NCI-H1930 (cell line): ENCODE measurements around the gene KRT7.

Experiments used
- DNase-seq, 2 experiments: peaks; one replicate each; lab custom pipeline; 2025; lab: John Stamatoyannopoulos, UW

The KRT7 gene

GRCh38 chr12:52211716-52212585 is 21.1 kb upstream of the KRT7 start:
- DNase-seq = no peak

- no peak for DNase-seq
Observed at GRCh38 chr12:52212701-52213563, 20.1 kb upstream of the KRT7 start.

- peak; percentile 9 to 62 for DNase-seq
Observed at GRCh38 chr12:52213564-52214420, 19.3 kb upstream of the KRT7 start.

GRCh38 chr12:52214421-52214802 is 18.6 kb upstream of the KRT7 start:
- no peak for DNase-seq

- DNase-seq = no peak
Observed at GRCh38 chr12:52215587-52216031, 17.4 kb upstream of the KRT7 start.

GRCh38 chr12:52216100-52216499 is 16.9 kb upstream of the KRT7 start:
- no peak for DNase-seq

- no peak for DNase-seq
Observed at GRCh38 chr12:52216807-52217206, 16.2 kb upstream of the KRT7 start.

GRCh38 chr12:52217223-52217622 is 15.8 kb upstream of the KRT7 start:
- no peak for DNase-seq

- DNase-seq = no peak
Observed at GRCh38 chr12:52218001-52218400, 15.0 kb upstream of the KRT7 start.

- no peak for DNase-seq
Observed at GRCh38 chr12:52220477-52220876, 12.6 kb upstream of the KRT7 start.

- no peak for DNase-seq
Observed at GRCh38 chr12:52221070-52221781, 11.8 kb upstream of the KRT7 start.

- peak in 1 of 2 experiments; percentile 61 for DNase-seq
Observed at GRCh38 chr12:52221912-52222457, 11.1 kb upstream of the KRT7 start.

GRCh38 chr12:52222692-52223091 is 10.4 kb upstream of the KRT7 start:
- DNase-seq = no peak

GRCh38 chr12:52223406-52224039 is 9.5 kb upstream of the KRT7 start:
- no peak for DNase-seq

GRCh38 chr12:52224151-52224550 is 8.9 kb upstream of the KRT7 start:
- no peak for DNase-seq

- DNase-seq = no peak
Observed at GRCh38 chr12:52225752-52226151, 7.3 kb upstream of the KRT7 start.

- no peak for DNase-seq
Observed at GRCh38 chr12:52226446-52226845, 6.6 kb upstream of the KRT7 start.

- DNase-seq = no peak
Observed at GRCh38 chr12:52227606-52228166, 5.4 kb upstream of the KRT7 start.

GRCh38 chr12:52228366-52228765 is 4.7 kb upstream of the KRT7 start:
- no peak for DNase-seq

- no peak for DNase-seq
Observed at GRCh38 chr12:52228931-52229330, 4.1 kb upstream of the KRT7 start.
